Upper lobe of left lung (tissue), 4 donors: ENCODE results near the gene SLC5A12.

ENCODE experiments used
- EP300 ChIP-seq, 4 donors: sonication (generic); formaldehyde crosslinking; IDR thresholded peaks; one replicate each; pipeline ENCODE4 v1.5.1; 2017; ENCODE audit warnings: antibody characterized with exemption in 4 of 4, control low read depth in 2 of 4
- POLR2A ChIP-seq, 4 donors: fragments of 450-650 bp; IDR thresholded peaks; one replicate each; pipeline ENCODE4 v1.5.1; 2016 to 2017; ENCODE audit warnings: antibody characterized with exemption in 4 of 4, mild to moderate bottlenecking in 2 of 4
- POLR2AphosphoS5 ChIP-seq, 2 donors: sonication (generic); formaldehyde crosslinking; IDR thresholded peaks; one replicate each; pipeline ENCODE4 v1.5.1; 2017; ENCODE audit warnings: antibody characterized with exemption in 2 of 2
- TF ChIP-seq, protein P1 (sequence below), 6 experiments: fragments of 450-650 bp in 4 of 6; fragments of 200-600 bp in 2 of 6; sonication (generic) in 2 of 6; IDR thresholded peaks; one replicate each; pipeline ENCODE4 v1.5.1; 2016 to 2019; ENCODE audit warnings: antibody characterized with exemption in 6 of 6

- TF ChIP-seq, protein P1, sequence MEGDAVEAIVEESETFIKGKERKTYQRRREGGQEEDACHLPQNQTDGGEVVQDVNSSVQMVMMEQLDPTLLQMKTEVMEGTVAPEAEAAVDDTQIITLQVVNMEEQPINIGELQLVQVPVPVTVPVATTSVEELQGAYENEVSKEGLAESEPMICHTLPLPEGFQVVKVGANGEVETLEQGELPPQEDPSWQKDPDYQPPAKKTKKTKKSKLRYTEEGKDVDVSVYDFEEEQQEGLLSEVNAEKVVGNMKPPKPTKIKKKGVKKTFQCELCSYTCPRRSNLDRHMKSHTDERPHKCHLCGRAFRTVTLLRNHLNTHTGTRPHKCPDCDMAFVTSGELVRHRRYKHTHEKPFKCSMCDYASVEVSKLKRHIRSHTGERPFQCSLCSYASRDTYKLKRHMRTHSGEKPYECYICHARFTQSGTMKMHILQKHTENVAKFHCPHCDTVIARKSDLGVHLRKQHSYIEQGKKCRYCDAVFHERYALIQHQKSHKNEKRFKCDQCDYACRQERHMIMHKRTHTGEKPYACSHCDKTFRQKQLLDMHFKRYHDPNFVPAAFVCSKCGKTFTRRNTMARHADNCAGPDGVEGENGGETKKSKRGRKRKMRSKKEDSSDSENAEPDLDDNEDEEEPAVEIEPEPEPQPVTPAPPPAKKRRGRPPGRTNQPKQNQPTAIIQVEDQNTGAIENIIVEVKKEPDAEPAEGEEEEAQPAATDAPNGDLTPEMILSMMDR (IDR thresholded peaks at IDR 0.05): no peak
- TF ChIP-seq POLR2A (IDR thresholded peaks at IDR 0.05) (no peak), EP300 (IDR thresholded peaks at IDR 0.05) (no peak), POLR2AphosphoS5 (IDR thresholded peaks at IDR 0.05) (no peak)
These were observed 11.4 kb downstream of the SLC5A12 start for GRCh38 chr11:26710489-26710888.
